Breast epithelium (tissue), 3 donors: ENCODE results near the gene LAS1L.

Experiments used
- POLR2A ChIP-seq: fragments of 450-650 bp; IDR thresholded peaks from one replicate; pipeline ENCODE4 v1.6.1; 2016; ENCODE audit warnings: antibody characterized with exemption, mild to moderate bottlenecking, moderate library complexity
- POLR2AphosphoS5 ChIP-seq, 3 donors: sonication (generic); formaldehyde crosslinking; IDR thresholded peaks; one replicate each; pipeline ENCODE4 v1.6.1; 2017; ENCODE audit warnings: antibody characterized with exemption in 3 of 3

- TF ChIP-seq POLR2AphosphoS5 (IDR thresholded peaks at IDR 0.05) (no peak), POLR2A (no peak)
These were observed 5.8 kb downstream of the LAS1L start for GRCh38 chrX:65528705-65529340.
